SU-DHL-6 (cell line): ENCODE results near the gene ASTN2.

Experiments used
- EZH2phosphoT487 ChIP-seq: fragments of 200-600 bp; sonication (generic), shearing (Covaris generic); conservative IDR thresholded peaks from 2 replicates; pipeline ENCODE4 v1.6.1; 2018; ENCODE audit warnings: mild to moderate bottlenecking, antibody characterized with exemption, low read length, moderate library complexity, mixed read lengths
- TF ChIP-seq, protein P1 (sequence below): fragments of 200-600 bp; sonication (generic); IDR thresholded peaks from one replicate; pipeline ENCODE4 v1.5.1; 2017; ENCODE audit warnings: antibody characterized with exemption, mild to moderate bottlenecking, low read length, moderate library complexity; ENCODE audit not compliant: insufficient read depth, poor library complexity, severe bottlenecking

DNA sequence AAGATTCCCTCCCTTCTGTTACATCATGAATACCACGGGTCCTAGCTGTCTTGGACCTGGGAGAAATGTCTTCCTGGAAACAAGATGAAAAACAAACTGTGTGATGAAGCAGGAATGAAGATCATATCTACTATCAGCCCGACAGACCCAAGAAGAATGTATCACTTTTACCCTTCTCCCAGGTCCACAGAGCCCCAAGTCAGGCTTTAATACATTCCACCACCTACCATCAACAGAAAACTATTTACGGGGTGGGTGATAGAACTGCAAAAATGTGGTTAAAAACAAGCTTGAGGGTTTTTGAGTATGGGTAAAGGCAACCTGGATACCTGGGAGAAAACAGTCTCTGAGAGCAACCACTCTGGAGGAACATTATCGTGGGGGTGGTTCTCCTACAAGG, 400.8 kb downstream of the ASTN2 start:
- TF ChIP-seq EZH2phosphoT487 = no peak
- TF ChIP-seq, protein P1, sequence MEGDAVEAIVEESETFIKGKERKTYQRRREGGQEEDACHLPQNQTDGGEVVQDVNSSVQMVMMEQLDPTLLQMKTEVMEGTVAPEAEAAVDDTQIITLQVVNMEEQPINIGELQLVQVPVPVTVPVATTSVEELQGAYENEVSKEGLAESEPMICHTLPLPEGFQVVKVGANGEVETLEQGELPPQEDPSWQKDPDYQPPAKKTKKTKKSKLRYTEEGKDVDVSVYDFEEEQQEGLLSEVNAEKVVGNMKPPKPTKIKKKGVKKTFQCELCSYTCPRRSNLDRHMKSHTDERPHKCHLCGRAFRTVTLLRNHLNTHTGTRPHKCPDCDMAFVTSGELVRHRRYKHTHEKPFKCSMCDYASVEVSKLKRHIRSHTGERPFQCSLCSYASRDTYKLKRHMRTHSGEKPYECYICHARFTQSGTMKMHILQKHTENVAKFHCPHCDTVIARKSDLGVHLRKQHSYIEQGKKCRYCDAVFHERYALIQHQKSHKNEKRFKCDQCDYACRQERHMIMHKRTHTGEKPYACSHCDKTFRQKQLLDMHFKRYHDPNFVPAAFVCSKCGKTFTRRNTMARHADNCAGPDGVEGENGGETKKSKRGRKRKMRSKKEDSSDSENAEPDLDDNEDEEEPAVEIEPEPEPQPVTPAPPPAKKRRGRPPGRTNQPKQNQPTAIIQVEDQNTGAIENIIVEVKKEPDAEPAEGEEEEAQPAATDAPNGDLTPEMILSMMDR = no peak
